ENCODE results near the gene IFNA5. TPM values are rescaled to one million over a fixed set of nuclear protein-coding genes. Genes with fewer than 3 reads are reported as not detected.

Gene IFNA5
- total RNA-seq (2014; rRNA removed; shearing (Covaris generic)), result not detected in 2 replicates

DNA sequence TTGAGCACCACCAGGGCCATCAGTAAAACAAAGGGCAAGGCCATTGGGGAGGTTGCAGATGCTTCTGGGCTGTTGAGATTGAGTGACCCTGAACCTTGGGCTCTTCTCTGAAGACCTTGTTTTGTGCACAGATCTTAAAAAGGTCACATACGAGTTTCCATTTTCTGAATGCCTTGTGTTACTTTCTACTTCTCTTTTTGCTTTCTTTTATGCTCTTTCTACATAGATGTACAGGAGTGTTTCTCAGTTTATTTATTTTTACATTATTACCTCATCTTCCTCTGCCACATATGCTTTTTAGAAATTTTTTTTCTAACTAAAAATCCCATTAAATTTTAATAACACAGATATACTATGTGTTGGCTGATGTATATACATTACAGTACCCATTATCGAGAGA lies at the start of gene IFNA5:
TSS of gene IFNA5 (minus strand) at position 101 of the 400 bp plus-strand sequence. CDS start at position 44, 57 bp downstream.
- DNase-seq (ENCODE audit: low read depth), result no peak

DNA sequence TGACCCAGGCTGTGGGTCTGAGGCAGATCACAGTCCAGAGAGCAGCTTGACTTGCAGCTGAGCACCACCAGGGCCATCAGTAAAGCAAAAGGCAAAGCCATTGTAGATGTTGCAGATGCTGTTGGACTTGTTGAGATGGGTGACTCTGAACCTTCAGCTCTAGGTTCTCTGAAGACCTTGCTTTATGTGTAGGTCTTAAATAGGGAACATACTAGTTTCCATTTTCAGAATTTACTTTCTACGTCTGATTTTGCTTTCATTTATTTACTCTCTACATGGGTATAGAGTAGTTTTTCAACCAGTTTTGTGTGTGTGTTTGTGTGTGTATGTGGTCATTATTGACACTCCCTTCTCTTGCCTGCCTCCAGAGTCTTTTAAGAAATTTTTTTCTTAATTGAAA lies 45.7 kb upstream of the IFNA5 start, which contains the start of gene IFNA6:
TSS of gene IFNA6 (minus strand) at position 101 of the 400 bp plus-strand sequence. CDS start at position 101, 0 bp downstream.
- DNase-seq (ENCODE audit: low read depth), result no peak

- no peak for DNase-seq (ENCODE audit: low read depth)
These were observed 43.4 kb upstream of the IFNA5 start for GRCh38 chr9:21348430-21348970.

GRCh38 chr9:21340735-21341134 lies 35.6 kb upstream of the IFNA5 start:
- DNase-seq (ENCODE audit: low read depth), result no peak

GRCh38 chr9:21336457-21336856 lies 31.3 kb upstream of the IFNA5 start:
- DNase-seq (ENCODE audit: low read depth), result no peak

GRCh38 chr9:21334701-21335632 lies 29.9 kb upstream of the IFNA5 start, which contains the start of gene KLHL9:
TSS of gene KLHL9 (minus strand) at chr9:21335404. CDS start at chr9:21334859, 545 bp downstream.
- DNase-seq (ENCODE audit: low read depth), result no peak

- no peak for DNase-seq (ENCODE audit: low read depth)
These were observed 28.1 kb upstream of the IFNA5 start for GRCh38 chr9:21333226-21333625.

DNA sequence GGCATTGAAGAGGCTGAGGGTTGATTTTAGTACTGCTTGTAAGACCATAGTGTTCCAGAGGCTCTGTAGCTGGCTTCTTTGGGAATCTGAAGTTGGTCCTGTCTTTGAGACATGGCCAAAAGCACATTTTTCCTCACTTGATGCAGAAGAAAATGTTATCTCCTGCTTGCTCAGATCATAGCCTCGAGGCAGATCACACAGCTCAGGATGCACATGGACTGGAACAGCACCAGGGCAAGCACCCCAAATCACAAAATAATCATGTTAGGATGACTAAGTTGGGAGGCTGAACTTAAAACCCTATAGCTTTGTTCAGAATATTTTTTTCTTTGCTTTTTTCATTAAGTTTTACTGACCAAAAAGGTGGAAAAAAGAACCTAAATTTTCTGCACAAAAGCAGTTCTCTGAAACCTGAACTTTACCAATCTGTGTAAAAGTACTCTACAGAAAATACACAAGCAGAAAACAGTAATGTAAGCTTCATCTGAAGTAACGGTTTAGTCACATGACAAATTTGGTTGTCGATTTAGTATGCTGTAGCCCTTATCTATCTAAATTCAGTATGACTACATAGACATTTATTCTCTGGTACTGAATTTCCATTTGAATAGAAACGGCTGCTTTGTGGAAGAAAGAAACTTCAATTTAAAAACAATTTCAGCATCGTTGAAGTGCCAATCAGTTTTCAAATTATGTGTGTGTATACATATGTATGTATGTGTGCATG lies 26.7 kb upstream of the IFNA5 start:
- no peak for DNase-seq (ENCODE audit: low read depth)

DNA sequence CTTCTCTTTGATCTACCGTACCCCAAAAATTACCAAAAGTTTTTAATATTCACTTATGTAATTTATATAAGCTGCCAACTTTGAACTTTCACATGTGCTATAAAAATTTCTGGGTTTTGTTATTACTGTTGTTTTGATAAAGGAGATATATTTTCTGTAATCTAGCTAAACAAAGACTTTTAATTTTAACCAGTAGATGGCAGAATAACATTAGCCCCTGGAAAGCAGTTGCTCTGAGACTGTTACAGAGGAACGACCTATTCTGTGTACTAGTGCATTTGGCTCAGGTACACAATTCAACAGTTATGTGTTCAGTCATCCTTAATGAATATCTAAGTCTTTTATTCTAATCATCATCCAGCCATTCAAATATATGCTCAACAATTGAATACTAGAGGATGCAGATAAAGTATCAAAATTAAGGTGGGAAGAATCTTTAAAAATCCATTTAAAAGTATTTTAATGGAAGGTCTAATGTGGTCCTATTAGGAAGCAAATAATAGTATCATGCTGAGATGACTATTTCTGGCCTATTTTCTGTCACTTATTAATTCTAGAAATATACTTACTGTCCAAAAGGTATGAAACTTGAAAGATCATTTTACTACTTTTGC lies 21.5 kb upstream of the IFNA5 start:
- DNase-seq (ENCODE audit: low read depth), result no peak

DNA sequence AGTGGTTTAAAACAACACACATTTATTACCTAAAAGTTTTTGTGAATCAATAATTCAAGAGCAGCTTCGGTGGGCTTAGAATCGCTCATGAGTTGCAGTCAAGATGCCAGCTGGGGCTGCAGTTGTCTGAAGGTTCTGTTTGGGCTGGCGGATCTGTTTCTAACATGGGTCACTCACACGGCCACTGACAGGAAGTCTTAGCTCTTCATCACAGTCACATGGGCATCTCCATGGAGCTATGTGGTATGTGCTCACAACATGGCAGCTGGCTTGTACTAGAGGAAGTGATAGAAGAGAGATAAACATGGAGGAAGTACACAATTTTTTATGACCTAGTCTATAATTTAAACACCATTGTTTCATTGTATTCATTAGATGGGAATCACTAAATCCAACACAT lies 18.9 kb upstream of the IFNA5 start:
- DNase-seq (ENCODE audit: low read depth), result no peak

DNA sequence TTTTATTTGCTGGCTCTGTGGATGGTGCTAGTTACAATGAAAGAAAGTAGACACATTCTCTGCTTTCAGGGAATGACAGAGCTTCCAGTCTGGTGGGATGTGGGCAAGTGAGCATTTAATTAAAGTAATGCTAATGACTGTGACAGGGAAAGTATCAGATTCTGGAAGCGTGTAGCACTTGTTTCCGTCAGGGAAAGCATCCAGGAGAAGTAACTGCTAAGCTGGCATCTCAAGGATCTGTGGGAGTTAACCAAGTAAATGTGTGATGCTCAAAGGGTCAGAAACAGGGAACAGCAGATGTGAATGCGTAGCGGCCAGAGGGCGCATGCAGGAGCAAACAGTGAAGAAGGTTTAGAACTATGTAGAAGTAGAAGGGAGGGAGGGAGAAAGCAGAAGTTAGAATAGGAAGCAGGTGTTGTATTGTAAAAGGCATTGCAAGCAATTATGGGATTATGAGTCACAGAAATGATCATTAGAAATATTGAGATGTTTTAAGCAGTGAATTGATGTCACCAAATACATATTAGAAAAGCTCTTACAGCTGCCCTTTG lies 17.9 kb upstream of the IFNA5 start:
- no peak for DNase-seq (ENCODE audit: low read depth)

- DNase-seq (ENCODE audit: low read depth), result no peak
These were observed 15.4 kb upstream of the IFNA5 start for GRCh38 chr9:21320465-21320864.

DNA sequence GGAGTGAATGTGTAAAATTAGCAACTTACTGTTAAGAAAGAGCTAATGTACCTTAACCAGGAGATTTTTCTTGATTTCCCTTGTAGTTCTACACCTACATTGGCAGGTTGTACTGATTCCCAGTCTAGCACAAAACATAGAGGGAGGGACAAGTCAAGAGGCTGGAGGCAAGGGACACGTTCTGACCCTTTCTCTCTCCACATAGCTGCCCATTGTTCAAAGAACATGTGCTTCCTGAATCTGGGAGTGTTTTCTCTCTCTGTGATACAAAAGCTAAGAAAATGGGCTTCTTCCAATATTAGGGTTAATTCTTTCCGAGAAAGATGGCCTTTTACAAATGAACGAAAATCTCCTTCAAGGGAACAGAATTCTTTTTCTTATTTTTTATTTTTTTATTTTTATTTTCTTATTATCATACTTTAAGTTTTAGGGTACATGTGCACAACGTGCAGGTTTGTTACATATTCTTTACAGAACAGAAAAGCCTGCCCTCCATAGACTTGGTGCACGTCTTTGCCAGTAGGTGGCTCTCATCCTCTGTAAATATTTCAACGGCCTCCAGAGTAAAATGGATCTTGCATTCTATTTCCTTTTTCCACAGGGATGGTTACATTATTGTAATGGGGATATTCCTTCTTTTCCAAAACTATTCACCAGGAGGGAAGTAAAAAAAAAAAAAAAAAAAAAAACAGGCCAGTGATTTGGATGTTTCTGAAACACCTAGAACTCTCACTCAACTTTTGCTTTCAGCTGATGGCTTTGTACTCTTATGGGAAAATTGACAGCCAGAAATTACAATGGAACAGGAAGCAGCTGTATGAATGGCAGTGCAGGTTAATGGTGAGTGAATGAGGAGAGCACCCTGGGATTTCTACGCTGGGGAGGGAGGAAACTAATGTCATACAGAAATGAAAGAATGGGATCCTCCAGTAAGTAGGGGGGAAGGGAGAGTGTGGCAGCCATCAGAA lies 13.1 kb upstream of the IFNA5 start:
- no peak for DNase-seq (ENCODE audit: low read depth)

- no peak for DNase-seq (ENCODE audit: low read depth)
These were observed 11.7 kb upstream of the IFNA5 start for GRCh38 chr9:21316860-21317259.

- DNase-seq (ENCODE audit: low read depth), result no peak
These were observed 11.1 kb upstream of the IFNA5 start for GRCh38 chr9:21316032-21316842.

DNA sequence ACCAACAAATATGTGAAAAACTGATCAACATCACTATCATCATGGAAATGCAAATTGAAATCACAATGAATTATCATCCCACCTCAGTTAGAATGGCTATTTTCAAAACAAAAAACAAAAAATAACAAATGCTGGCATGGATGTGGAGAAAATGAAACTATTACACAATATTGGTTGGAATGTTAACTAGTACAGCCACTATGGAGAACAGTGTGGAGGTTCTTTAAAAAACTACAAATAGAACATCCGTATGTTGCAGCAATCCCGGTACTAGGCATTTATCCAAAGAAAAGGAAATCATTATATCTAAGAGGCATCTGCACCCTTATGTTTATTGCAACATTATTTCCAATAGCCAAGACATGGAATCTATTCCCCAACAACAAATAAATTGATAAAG lies 9.0 kb upstream of the IFNA5 start:
- DNase-seq (ENCODE audit: low read depth), result no peak

DNA sequence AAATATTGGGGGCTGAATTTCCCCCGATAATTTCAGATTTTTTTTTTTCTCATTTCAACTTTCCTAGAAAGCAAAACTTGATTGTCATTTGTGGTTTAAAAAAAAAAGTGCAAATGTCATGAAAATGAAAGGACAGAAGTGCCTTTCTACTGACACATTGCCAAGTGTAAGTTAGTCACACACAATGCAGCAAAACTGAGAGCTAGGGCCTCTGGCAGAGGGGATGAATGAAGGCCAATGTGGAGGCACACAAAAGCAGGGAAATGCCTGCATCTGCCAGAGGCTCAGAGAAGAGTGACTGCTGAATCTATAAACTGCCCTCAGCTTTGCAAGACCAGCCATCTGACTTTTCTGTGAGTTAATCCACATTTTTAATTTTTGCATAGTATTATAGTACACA lies 6.8 kb upstream of the IFNA5 start:
- DNase-seq (ENCODE audit: low read depth), result no peak

- no peak for DNase-seq (ENCODE audit: low read depth)
These were observed 9.1 kb downstream of the IFNA5 start for GRCh38 chr9:21295992-21296391.

DNA sequence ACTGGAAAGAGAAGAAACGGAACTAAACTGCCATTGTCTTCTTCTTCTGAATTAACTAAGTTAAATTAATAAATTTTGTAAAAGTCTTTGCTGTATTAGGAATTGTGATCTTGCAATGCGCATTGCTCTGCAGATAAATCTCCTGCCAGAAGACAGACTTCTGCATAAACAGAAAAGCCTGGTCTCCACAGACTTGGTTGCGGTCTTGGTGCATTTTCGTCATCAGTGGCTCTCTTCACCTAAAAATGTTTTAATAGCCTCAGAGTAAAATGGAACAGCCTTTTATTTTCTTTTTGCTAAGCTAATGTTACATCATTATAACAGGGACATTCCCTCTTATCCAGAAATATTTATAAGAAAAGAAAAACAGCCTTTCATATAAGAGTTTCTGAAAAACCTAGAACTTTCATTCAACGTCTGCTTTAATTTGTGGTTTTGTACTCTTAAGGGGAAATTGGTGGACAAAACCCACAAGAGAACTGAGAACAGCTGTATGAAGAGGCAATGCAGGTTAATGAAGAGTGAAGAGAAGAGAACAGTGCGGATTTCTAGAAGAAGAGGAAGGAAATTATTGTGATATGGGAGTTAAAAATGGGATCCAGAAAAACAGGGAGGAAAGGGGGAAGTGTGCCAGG lies 10.1 kb downstream of the IFNA5 start:
- no peak for DNase-seq (ENCODE audit: low read depth)
